Astrocyte (in vitro differentiated cells and primary cell): ENCODE results near the gene RBL2.

Experiments
- CTCF ChIP-seq: IDR thresholded peaks from 2 replicates; pipeline ENCODE4 v1.5.1; 2011; ENCODE audit warnings: low read depth, mild to moderate bottlenecking, inconsistent platforms, low read length, moderate library complexity; ENCODE audit not compliant: insufficient read depth
- EZH2 ChIP-seq: IDR thresholded peaks from 2 replicates; pipeline ENCODE4 v1.6.1; 2012; ENCODE audit warnings: mild to moderate bottlenecking, low read length, inconsistent platforms; ENCODE audit not compliant: insufficient read depth

GRCh38 chr16:53414381-53414780, 19.9 kb upstream of the RBL2 start:
- TF ChIP-seq CTCF: no peak
- no peak for TF ChIP-seq EZH2
